SK-N-SH (cell line): ENCODE data around the gene CASZ1. TPM values are rescaled to one million over a fixed set of nuclear protein-coding genes. Genes with fewer than 3 reads are reported as not detected.

Experiments
- CTCF ChIA-PET: fragments of 300-600, 350-600 bp; formaldehyde crosslinking; extraction: SDS; loops from one replicate; lab custom pipeline; 2021; lab: Yijun Ruan, JAX
- POLR2A ChIA-PET: fragments of 350-600 bp; sonication (Branson Sonifier 250); formaldehyde crosslinking; extraction: SDS; loops from one replicate; lab custom pipeline; 2020; ENCODE audit warnings: antibody characterized with exemption, inconsistent platforms; lab: Yijun Ruan, JAX
- DNase-seq: peaks from one replicate; pipeline ENCODE4 v3.0.0; 2012
- H2AFZ ChIP-seq: fragments of 200-600 bp; sonication (generic); 2 replicates; pipeline ENCODE4 v1.8.1; 2016; ENCODE audit warnings: antibody characterized with exemption, mild to moderate bottlenecking, low read depth
- H3F3A ChIP-seq: fragments of 200-600 bp; sonication (generic); replicated peaks from 2 replicates; pipeline ENCODE3; 2016; ENCODE audit warnings: antibody characterized with exemption, mild to moderate bottlenecking; ENCODE audit not compliant: insufficient read depth
- H3K27ac ChIP-seq, 2 experiments: fragments of 200-500 bp in 1 of 2; fragments of 200-600 bp in 1 of 2; sonication (Bioruptor generic) in 1 of 2; sonication (generic), shearing (Covaris generic) in 1 of 2; 2 replicates each; pipeline versions ENCODE4 v1.5.1 to v1.6.1; 2014 to 2016; ENCODE audit warnings: low read depth in 2 of 2, inconsistent platforms in 1 of 2, low read length in 1 of 2, mild to moderate bottlenecking in 1 of 2, mixed read lengths in 1 of 2
- H3K27me3 ChIP-seq: fragments of 200-600 bp; sonication (generic), shearing (Covaris generic); 2 replicates; pipeline ENCODE4 v1.6.1; 2016; ENCODE audit warnings: mixed run types; ENCODE audit not compliant: insufficient read depth
- H3K36me3 ChIP-seq, 2 experiments: fragments of 200-500 bp in 1 of 2; fragments of 200-600 bp in 1 of 2; sonication (Bioruptor generic) in 1 of 2; sonication (generic) in 1 of 2; replicated peaks in 1 of 2; 2 replicates each; pipeline versions ENCODE3 to v1.5.1; 2014 to 2016; ENCODE audit warnings: low read length in 1 of 2, mild to moderate bottlenecking in 1 of 2; ENCODE audit not compliant: insufficient read depth in 2 of 2, control insufficient read depth in 1 of 2
- H3K4me1 ChIP-seq, 2 experiments: fragments of 200-500 bp in 1 of 2; fragments of 200-600 bp in 1 of 2; sonication (Bioruptor generic) in 1 of 2; sonication (generic), shearing (Covaris generic) in 1 of 2; 2 replicates each; pipeline versions ENCODE4 v1.5.1 to v1.6.1; 2014 to 2016; ENCODE audit warnings: low read depth in 1 of 2, low read length in 1 of 2, mixed run types in 1 of 2; ENCODE audit not compliant: insufficient read depth in 2 of 2, control insufficient read depth in 1 of 2
- H3K4me2 ChIP-seq: fragments of 200-600 bp; sonication (generic), shearing (Covaris generic); 2 replicates; pipeline ENCODE4 v1.6.1; 2017; ENCODE audit warnings: mixed run types
- H3K4me3 ChIP-seq, 2 experiments: fragments of 200-500 bp in 1 of 2; fragments of 200-600 bp in 1 of 2; sonication (Bioruptor generic) in 1 of 2; sonication (generic), shearing (Covaris generic) in 1 of 2; 2 replicates each; pipeline versions ENCODE4 v1.5.1 to v1.8.1; 2014 to 2016; ENCODE audit warnings: low read depth in 2 of 2, inconsistent platforms in 1 of 2, low read length in 1 of 2, mild to moderate bottlenecking in 1 of 2, mixed read lengths in 1 of 2, moderate library complexity in 1 of 2
- H3K79me2 ChIP-seq: fragments of 200-600 bp; sonication (generic); 2 replicates; pipeline ENCODE4 v1.8.1; 2017; ENCODE audit warnings: mild to moderate bottlenecking; ENCODE audit not compliant: insufficient read depth
- H3K9ac ChIP-seq: fragments of 200-600 bp; sonication (generic); 2 replicates; pipeline ENCODE4 v1.6.1; 2017; ENCODE audit warnings: mixed run types
- H3K9me2 ChIP-seq: fragments of 200-600 bp; sonication (generic); 2 replicates; pipeline ENCODE4 v1.6.1; 2017; ENCODE audit warnings: mixed run types
- H3K9me3 ChIP-seq: fragments of 200-600 bp; sonication (generic); 2 replicates; pipeline ENCODE4 v1.6.1; 2017; ENCODE audit warnings: mixed run types, mild to moderate bottlenecking, moderate library complexity
- H4K20me1 ChIP-seq: fragments of 200-600 bp; sonication (generic); 2 replicates; pipeline ENCODE4 v1.6.1; 2017; ENCODE audit warnings: mild to moderate bottlenecking, mixed run types; ENCODE audit not compliant: insufficient read depth
- CHD2 ChIP-seq: fragments of 150-350 bp; IDR thresholded peaks from 2 replicates; pipeline ENCODE4 v1.6.1; 2018; ENCODE audit warnings: low read length; ENCODE audit not compliant: partially characterized antibody
- CTCF ChIP-seq: fragments of 200-600 bp; sonication (generic); IDR thresholded peaks from 2 replicates; pipeline ENCODE4 v1.6.1; 2017; ENCODE audit warnings: antibody characterized with exemption, mild to moderate bottlenecking, moderate library complexity
- ELF1 ChIP-seq: IDR thresholded peaks from 2 replicates; pipeline ENCODE4 v1.4.0; 2012
- FOSL2 ChIP-seq: IDR thresholded peaks from 2 replicates; pipeline ENCODE4 v1.4.0; 2012; ENCODE audit warnings: low read depth, mild to moderate bottlenecking, moderate library complexity, borderline replicate concordance
- FOXJ3 ChIP-seq: sonication (generic); formaldehyde crosslinking; IDR thresholded peaks from 2 replicates; pipeline ENCODE4 v1.5.1; 2020; ENCODE audit warnings: mild to moderate bottlenecking, missing genetic modification reagents
- GATA2 ChIP-seq: sonication (generic); formaldehyde crosslinking; IDR thresholded peaks from 2 replicates; pipeline ENCODE4 v1.5.0; 2020; ENCODE audit warnings: mild to moderate bottlenecking, missing genetic modification reagents
- IRF3 ChIP-seq: fragments of 150-350 bp; IDR thresholded peaks from 2 replicates; pipeline ENCODE4 v1.6.1; 2016; ENCODE audit warnings: mild to moderate bottlenecking, low read depth, low read length
- JUND ChIP-seq: IDR thresholded peaks from 2 replicates; pipeline ENCODE4 v1.4.0; 2012
- NFIC ChIP-seq: IDR thresholded peaks from 2 replicates; pipeline ENCODE4 v1.4.0; 2012; ENCODE audit warnings: borderline replicate concordance
- RCOR1 ChIP-seq: fragments of 150-350 bp; IDR thresholded peaks from 2 replicates; pipeline ENCODE4 v1.6.1; 2017; ENCODE audit warnings: antibody characterized with exemption, low read length
- REST ChIP-seq: IDR thresholded peaks from 2 replicates; pipeline ENCODE4 v1.6.1; 2012; ENCODE audit warnings: mild to moderate bottlenecking, low read depth, low read length, moderate library complexity
- RFX5 ChIP-seq: IDR thresholded peaks from 2 replicates; pipeline ENCODE4 v1.6.1; 2012; ENCODE audit warnings: mild to moderate bottlenecking, improper control_type of control experiment, low read length
- SIN3A ChIP-seq: IDR thresholded peaks from 2 replicates; pipeline ENCODE4 v1.6.1; 2012; ENCODE audit warnings: low read depth, mild to moderate bottlenecking, low read length, moderate library complexity, borderline replicate concordance
- WGBS: methylation state at CpG from one replicate; pipeline ENCODE4 v1.1.6; 2017; ENCODE audit warnings: low lambda C conversion rate; 5-methylcytosine and 5-hydroxymethylcytosine counted together
- polyA plus RNA-seq, 3 experiments: library from polyadenylated mRNA; depleted of rRNA; stranded (reverse); fragments of >200 nt; gene quantifications; 2 replicates each; pipeline ENCODE4 v1.2.3, GENCODE V29; 2012
- TF ChIP-seq, protein P1 (sequence below): IDR thresholded peaks from 2 replicates; pipeline ENCODE4 v1.4.0; 2012; ENCODE audit warnings: low read depth

The CASZ1 gene
- polyA plus RNA-seq, 1 of the 3 experiments (the other 2 are of a cell fraction), result 0.51 TPM

GRCh38 chr1:10691075-10691739 is 105.2 kb downstream of the CASZ1 start (continued):
- TF ChIP-seq RFX5 (no peak), GATA2 (CRISPR knock-in tag) (no peak), RCOR1 (no peak), ELF1 (no peak), FOXJ3 (CRISPR knock-in tag) (no peak), FOSL2 (no peak), JUND (no peak), IRF3 (no peak)
- TF ChIP-seq, protein P1, sequence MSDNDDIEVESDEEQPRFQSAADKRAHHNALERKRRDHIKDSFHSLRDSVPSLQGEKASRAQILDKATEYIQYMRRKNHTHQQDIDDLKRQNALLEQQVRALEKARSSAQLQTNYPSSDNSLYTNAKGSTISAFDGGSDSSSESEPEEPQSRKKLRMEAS, result no peak

GRCh38 chr1:10690484-10690883 is 106.0 kb downstream of the CASZ1 start:
- peaks cover 12 to 14% of the 10 kb centered on the region in 2 experiments; a peak in 2 of 4 replicates for H3K4me1 ChIP-seq
- no peaks in the 10 kb centered on the region for H3K9me2 ChIP-seq
- no peaks in the 10 kb centered on the region for H3F3A ChIP-seq
- H3K9ac ChIP-seq, result no peak overlapping the region
- H3K36me3 ChIP-seq, result no peaks in the 10 kb centered on the region
- CTCF ChIA-PET, result interaction anchor here (0.6 to 3.4 kb wide), 7 partner anchors 8 to 222 kb away, joined by 3 to 15 read pairs (median 5); no protein-coding TSS in a partner anchor
- no peaks in the 10 kb centered on the region for H3K79me2 ChIP-seq
- POLR2A ChIA-PET, result no interaction called here
- no peaks in the 10 kb centered on the region for H4K20me1 ChIP-seq
- WGBS, result 97% methylated on average over 15 of the region's 17 CpGs
- H2AFZ ChIP-seq, result no peak overlapping the region
- TF ChIP-seq SIN3A, result no peak
- no peak overlapping the region for H3K4me3 ChIP-seq
- H3K9me3 ChIP-seq, result no peaks in the 10 kb centered on the region
- no peak for DNase-seq
- no peaks in the 10 kb centered on the region for H3K27me3 ChIP-seq
- no peak overlapping the region for H3K4me2 ChIP-seq
- no peak overlapping the region for H3K27ac ChIP-seq

- 97% methylated on average over 3 of the region's 10 CpGs for WGBS
- H3K9me3 ChIP-seq, result no peaks in the 10 kb centered on the region
- no peaks in the 10 kb centered on the region for H3K79me2 ChIP-seq
- no peak overlapping the region for H3K9ac ChIP-seq
- no peaks in the 10 kb centered on the region for H3F3A ChIP-seq
- H2AFZ ChIP-seq, result no peak overlapping the region
- H3K27me3 ChIP-seq, result no peaks in the 10 kb centered on the region
- TF ChIP-seq NFIC (no peak), CTCF (no peak), REST (no peak), CHD2 (no peak)
- no peak overlapping the region for H3K27ac ChIP-seq
- no peak overlapping the region for H3K4me3 ChIP-seq
- POLR2A ChIA-PET, result no interaction called here
- CTCF ChIA-PET, result interaction anchor here (0.9 to 3.6 kb wide), 2 partner anchors 22 to 178 kb away, joined by 3 to 15 read pairs; no protein-coding TSS in a partner anchor
- H4K20me1 ChIP-seq, result no peaks in the 10 kb centered on the region
- no peak overlapping the region for H3K4me2 ChIP-seq
- H3K9me2 ChIP-seq, result no peaks in the 10 kb centered on the region
- DNase-seq, result no peak
- no peaks in the 10 kb centered on the region for H3K36me3 ChIP-seq
- peaks cover 12 to 19% of the 10 kb centered on the region in 2 experiments; a peak in 2 of 4 replicates for H3K4me1 ChIP-seq
These were observed 108.0 kb downstream of the CASZ1 start for GRCh38 chr1:10688409-10688786.
